HG02970 (cell line): ENCODE results near the gene PLXDC1.
"Not testable (repeated sequence)": the region's sequence is repeated elsewhere in the genome, so short reads cannot be mapped to it uniquely, and the experiment has no call there.

Experiments
- ATAC-seq: cut with Tn5 transposase; IDR thresholded peaks from one replicate; pipeline ENCODE4 v1.9.1; 2021; ENCODE audit warnings: mild to moderate bottlenecking, moderate library complexity, moderate number of reproducible peaks; ENCODE audit not compliant: unreplicated experiment, low FRiP score

Gene PLXDC1

DNA sequence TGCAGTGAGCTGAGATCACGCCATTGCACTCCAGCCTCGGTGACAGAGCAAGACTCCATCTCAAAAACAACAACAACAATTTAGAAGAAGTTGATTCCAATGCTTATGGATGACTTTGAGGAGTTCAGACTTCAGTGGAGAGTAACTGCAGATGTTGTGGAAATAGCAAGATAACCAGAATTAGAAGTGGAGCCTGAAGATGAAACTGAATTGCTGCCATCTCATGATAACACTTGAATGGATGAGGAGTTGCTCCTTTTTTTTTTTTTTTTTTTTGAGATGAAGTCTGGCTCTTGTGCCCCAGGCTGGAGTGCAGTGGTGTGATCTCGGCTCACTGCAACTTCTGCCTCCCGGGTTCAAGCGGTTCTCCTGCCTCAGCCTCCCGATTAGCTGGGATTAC is 131.4 kb downstream of the PLXDC1 start:
- not testable (repeated sequence) for ATAC-seq

DNA sequence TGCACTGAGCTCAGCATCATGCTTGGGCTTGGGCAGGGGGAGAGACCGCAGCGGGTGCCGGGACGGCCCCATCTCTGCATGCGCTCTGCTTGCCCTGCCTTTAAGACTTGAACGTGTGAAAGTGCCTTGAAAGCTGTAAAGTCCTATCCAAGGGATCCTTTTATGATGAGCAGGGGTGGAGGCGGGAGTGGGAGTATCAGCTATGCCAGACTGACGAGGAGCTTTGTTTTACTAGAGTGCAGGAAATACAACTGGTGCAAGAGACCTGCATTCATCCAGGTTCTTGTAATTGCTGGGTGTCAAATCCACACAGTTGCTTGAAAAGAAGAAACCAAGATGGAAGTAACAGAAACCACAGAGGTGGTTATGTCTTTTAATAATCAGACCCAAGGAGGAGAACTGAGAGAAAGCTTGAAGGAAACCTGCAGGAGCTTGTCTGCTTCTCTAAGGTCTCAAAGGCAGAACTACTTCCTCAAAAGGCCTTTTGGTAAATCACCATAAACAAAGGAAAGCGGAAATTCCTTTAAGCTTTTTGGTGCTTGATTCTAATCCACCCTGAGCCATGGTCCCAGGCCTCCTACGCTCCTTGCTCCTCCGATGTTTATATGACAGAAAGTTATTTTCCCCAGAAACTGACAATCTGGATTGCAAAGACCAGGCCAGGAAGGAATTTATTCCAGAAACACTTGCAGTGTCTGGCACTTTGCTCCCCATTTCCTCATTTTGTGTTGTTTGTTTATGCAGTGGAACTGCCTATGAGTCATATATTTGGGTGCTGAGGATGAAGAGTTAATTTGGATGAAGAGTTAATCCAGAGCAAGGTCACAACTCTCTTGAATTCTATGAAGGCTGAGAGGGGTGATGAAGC is 132.9 kb downstream of the PLXDC1 start:
- no peak for ATAC-seq

DNA sequence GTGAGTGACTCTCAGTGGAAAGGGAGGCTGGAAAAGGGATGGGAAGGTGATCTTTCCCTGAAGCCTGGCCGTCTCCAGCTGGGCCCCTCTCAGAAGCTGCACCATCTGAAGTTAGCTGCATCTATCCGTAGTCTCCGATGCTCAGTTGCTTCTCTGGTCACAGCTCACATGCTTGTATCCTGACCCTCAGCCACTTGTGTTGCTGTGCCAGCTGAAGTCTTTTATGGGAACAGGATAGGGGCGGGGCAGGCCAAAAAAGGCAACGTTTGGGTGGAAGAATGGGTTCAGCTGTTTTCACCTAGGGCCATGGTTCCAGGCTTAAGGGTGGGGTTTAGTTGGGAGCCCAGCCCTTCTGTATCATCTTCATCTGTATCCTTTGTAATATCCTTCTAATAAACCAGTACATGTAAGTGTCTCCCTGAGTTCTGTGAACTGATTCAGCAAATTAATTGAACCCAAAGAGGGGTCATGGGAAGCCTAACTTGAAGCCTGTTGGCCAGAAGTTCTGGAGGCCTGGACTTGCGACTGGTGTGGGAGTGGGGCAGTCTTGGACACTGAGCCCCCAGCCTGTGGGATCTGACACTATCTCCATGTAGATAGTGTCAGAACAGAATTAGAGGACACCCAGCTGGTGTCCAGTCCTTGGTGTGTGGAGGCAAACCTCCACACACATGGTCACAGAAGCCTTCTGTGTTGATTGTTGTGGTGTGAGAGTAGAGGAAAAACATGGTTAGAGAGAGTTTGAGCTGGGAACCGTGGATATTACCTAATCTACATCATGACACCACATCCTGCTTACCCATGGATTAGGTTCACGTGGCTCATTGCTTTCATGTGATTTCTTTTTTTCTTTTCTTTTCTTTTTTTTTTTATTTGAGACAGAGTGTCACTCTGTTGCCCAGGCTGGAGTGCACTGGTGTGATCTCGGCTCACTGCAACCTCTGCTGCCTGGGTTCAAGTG is 135.0 kb downstream of the PLXDC1 start:
- ATAC-seq: no peak

DNA sequence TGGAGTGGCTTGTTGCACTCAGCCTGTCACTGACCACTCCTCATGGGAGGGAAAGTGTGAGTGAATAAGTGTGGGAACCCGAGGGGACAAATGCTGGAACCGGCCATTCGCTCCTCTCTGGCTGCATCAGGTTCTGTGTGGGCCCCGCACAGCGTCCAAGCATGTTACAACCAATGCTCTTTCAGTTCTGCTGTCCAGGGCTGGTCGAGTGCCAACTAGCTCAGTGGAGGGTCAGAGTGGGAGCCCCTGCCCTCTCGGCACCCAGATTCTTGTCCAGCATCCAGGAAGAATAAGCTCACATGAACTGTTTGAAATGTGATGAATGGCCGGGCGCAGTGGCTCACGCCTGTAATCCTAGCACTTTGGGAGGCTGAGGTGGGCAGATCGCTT is 135.9 kb downstream of the PLXDC1 start:
- no peak for ATAC-seq

DNA sequence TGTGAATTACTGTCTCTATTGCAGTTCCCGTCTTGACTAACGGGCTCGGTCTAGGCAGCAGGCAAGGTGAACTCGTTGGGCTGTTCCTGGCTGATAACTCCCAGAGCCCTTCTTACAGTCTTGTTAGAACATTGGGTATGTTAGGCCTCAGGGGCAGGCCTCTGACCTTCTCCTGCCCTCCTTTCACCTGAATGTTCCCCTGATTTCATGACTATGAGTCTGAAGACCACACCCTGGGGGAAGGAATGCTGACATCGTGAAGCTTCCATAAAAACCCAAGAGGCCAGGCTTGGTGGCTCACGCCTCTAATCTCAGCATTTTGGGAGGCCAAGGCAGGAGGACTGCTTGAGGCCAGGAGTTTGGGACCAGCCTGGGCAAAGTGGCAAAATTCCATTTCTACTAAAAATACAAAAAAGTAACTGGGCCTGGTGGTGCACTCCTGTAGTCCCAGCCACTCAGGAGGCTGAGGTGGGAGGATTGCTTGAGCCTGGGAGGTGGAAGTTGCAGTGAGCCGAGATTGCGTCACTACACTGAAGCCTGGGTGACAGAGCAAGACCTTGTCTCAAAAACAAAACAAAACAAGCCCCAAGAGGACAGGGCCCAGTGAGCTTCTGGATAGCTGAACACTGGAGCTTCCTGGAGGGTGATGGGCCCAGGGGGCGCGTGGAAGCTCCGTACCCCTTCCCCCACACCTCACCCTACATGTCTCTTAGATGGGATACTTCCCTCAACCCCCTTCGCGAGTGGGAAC is 136.5 kb downstream of the PLXDC1 start:
- no peak for ATAC-seq

DNA sequence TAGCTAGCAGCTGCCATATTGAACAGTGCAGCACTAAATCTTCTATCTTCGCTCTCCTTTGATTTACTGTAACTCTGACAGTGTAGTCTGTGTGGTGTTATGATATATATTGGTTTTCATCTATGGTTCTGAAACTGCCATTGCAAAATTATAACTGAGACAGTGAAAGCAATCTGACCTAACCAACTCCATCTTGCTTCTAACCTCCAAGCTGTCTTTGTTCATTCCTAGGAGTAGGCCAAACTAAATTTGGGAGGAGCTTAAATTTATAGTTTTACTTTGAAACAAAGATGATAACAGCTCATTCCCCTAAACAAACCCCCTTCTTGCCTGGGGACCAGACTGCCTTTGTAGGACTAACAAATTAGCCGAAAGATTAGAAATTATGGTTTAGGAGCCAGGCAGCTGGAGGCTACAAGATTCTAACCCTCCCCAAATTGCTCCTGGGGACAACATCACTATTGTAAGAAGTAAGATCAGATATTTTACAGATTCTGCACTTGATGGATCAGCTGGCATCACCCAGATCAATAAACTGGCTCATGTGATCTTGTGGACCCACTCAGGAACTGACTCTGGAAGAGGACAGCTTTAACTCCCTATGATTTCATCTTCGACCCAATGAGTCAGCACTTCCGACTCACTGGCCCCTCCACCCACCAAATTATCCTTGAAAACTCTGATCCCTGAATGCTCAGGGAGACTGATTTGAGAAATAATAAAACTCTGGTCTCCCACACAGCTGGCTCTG is 137.2 kb downstream of the PLXDC1 start:
- ATAC-seq: no peak
